Gastroesophageal sphincter (tissue), 3 donors: Measurements from ENCODE around the gene RAB17.

Experiments
- CTCF ChIP-seq, 4 experiments: fragments of 200-600 bp in 2 of 4; fragments of 450-650 bp in 2 of 4; sonication (generic) in 1 of 4; IDR thresholded peaks; one replicate each; pipeline ENCODE4 v1.5.1; 2017 to 2019; ENCODE audit warnings: antibody characterized with exemption in 4 of 4, mild to moderate bottlenecking in 2 of 4, moderate library complexity in 2 of 4
- EP300 ChIP-seq: sonication (generic); formaldehyde crosslinking; IDR thresholded peaks from one replicate; pipeline ENCODE4 v1.6.1; 2017; ENCODE audit warnings: antibody characterized with exemption, mild to moderate bottlenecking
- POLR2A ChIP-seq, 2 donors: fragments of 450-650 bp; IDR thresholded peaks; one replicate each; pipeline ENCODE4 v1.6.1; 2017; ENCODE audit warnings: antibody characterized with exemption in 2 of 2, mild to moderate bottlenecking in 2 of 2, moderate library complexity in 1 of 2

GRCh38 chr2:237569041-237569440 is 21.5 kb downstream of the RAB17 start:
- no peak for TF ChIP-seq POLR2A (IDR thresholded peaks at IDR 0.05)
- no peak for TF ChIP-seq CTCF (IDR thresholded peaks at IDR 0.05)
- no peak for TF ChIP-seq EP300
